Muscle of leg (tissue), 11 donors: ENCODE measurements around the gene ZNF69. TPM values are rescaled to one million over a fixed set of nuclear protein-coding genes. Genes with fewer than 3 reads are reported as not detected.
"Not testable (repeated sequence)": the region's sequence is repeated elsewhere in the genome, so short reads cannot be mapped to it uniquely, and the experiment has no call there.

ENCODE experiments used
- DNase-seq: peaks from one replicate; pipeline ENCODE4 v3.0.0; 2013
- H3K27ac ChIP-seq: one replicate; pipeline ENCODE4 v1.5.1; 2013; ENCODE audit warnings: mild to moderate bottlenecking, low read length, control low read depth
- H3K27me3 ChIP-seq: one replicate; pipeline ENCODE4 v1.6.1; 2013; ENCODE audit warnings: low read length; ENCODE audit not compliant: control insufficient read depth, insufficient read depth
- H3K36me3 ChIP-seq: one replicate; pipeline ENCODE4 v1.6.1; 2013; ENCODE audit warnings: low read length; ENCODE audit not compliant: control insufficient read depth, insufficient read depth
- H3K4me1 ChIP-seq: one replicate; pipeline ENCODE4 v1.6.1; 2013; ENCODE audit warnings: low read length; ENCODE audit not compliant: control insufficient read depth, insufficient read depth
- H3K4me3 ChIP-seq: one replicate; pipeline ENCODE4 v1.5.1; 2013; ENCODE audit warnings: low read length, control low read depth
- H3K9me3 ChIP-seq: replicated peaks from 2 replicates; pipeline ENCODE4 v1.6.1; 2013; ENCODE audit warnings: low read depth, low read length; ENCODE audit not compliant: control insufficient read depth
- WGBS: methylation state at CpG from one replicate; pipeline ENCODE4 v1.1.5; 2013; ENCODE audit warnings: missing lambda C conversion rate; ENCODE audit not compliant: insufficient coverage; 5-methylcytosine and 5-hydroxymethylcytosine counted together
- polyA plus RNA-seq, 8 donors: library from polyadenylated mRNA; unstranded; fragments of 120-200 nt; gene quantifications; one replicate each; pipeline versions ENCODE4 v1.2.1 to v1.2.3, GENCODE V29; 2013; ENCODE audit warnings: inconsistent platforms in 1 of 8, low replicate concordance in 1 of 8; ENCODE audit not compliant: insufficient read length in 8 of 8, insufficient read depth in 1 of 8
- total RNA-seq: library from RNA; stranded (reverse); fragments of 120-200 nt; gene quantifications from one replicate; pipeline ENCODE4 v1.2.4, GENCODE V29; 2013

The ZNF69 gene
- total and polyA plus RNA-seq, 9 donors = 3.0 to 5.6 (median 4.2) TPM

GRCh38 chr19:11889901-11890300 lies 2.3 kb downstream of the ZNF69 start:
- not testable (repeated sequence) for H3K36me3 ChIP-seq, DNase-seq, H3K4me1 ChIP-seq, H3K4me3 ChIP-seq, H3K27ac ChIP-seq, H3K9me3 ChIP-seq, H3K27me3 ChIP-seq
- WGBS = 67% methylated on average over 1 of the region's 6 CpGs

DNA sequence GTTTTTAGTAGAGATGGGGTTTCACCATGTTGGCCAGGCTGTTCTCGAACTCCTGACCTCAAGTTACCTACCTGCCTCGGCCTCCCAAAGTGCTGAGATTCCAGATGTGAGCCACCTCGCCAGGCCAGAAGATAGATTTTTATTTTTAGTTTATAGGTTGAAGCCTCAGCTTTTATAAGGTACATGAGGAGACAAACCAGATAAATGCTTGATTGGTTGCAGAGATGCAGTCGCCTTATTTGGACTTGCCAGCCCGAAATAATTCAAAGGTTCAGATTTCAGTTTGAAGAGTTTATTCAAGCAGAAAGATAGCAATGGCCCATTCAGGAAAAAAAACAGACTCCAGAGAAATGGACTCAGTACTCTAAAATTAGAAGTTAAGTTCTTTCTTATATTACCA lies 3.1 kb downstream of the ZNF69 start:
- peaks cover 4% of the 10 kb centered on the region for H3K36me3 ChIP-seq
- 82% methylated on average over 2 of the region's 5 CpGs for WGBS
- H3K9me3 ChIP-seq = peaks cover 9% of the 10 kb centered on the region
- peaks cover 10% of the 10 kb centered on the region for H3K4me1 ChIP-seq
- H3K27ac ChIP-seq = no peak overlapping the region
- H3K4me3 ChIP-seq = no peak overlapping the region
- DNase-seq = no peak
- H3K27me3 ChIP-seq = no peaks in the 10 kb centered on the region

DNA sequence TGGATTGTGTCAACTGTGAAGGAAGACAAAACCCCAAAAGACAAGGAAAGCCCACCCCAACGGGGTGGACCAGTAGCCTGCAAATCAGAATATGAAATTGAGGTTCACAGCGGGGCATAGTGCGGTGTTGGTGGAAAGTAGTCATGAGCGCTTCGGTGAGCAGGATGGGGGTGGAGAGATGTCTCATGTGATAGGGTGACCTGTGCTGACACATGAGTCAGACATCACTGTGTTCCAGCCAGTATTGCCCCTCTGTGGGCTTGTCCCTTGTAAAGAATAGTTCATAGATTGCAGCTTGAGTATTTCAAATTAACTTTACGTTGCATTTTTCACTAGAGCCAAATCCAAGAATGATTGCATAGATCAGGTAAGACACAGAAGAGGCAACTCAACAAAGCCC lies 7.3 kb downstream of the ZNF69 start:
- no peak for DNase-seq
- Histone ChIP-seq H3K4me1 (no peaks in the 10 kb centered on the region), H3K27ac (no peak overlapping the region), H3K9me3 (peaks cover 18% of the 10 kb centered on the region), H3K27me3 (no peaks in the 10 kb centered on the region), H3K36me3 (peaks cover 4% of the 10 kb centered on the region), H3K4me3 (no peak overlapping the region)
- 100% methylated on average over 5 of the region's 6 CpGs for WGBS

DNA sequence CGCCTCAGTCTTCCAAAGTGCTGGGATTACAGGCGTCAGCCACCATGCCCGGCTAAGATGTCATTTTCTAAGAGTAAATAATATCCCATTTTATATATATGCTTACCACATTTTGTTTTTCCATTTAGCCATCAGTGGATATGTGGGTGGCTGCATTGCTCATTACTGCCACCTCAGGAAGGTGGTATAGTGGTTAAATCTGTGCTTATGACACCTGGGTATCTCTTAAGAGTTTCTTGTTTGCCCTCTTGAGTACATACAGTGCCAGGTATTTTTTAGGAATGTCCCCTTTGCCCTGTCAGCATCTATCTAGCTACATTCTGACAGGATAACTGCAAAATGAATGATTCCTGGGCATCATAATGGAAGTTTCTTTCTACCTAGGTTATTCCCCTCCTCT lies 14.6 kb downstream of the ZNF69 start:
- no peak for DNase-seq
- no peaks in the 10 kb centered on the region for H3K4me1 ChIP-seq
- H3K27ac ChIP-seq = no peak overlapping the region
- no peaks in the 10 kb centered on the region for H3K27me3 ChIP-seq
- no peak overlapping the region for H3K4me3 ChIP-seq
- peaks cover 28% of the 10 kb centered on the region for H3K36me3 ChIP-seq
- peaks cover 62% of the 10 kb centered on the region for H3K9me3 ChIP-seq
- WGBS = no CpG with 5 or more reads among the region's 3 CpGs

- Histone ChIP-seq H3K27ac (no peak overlapping the region), H3K4me3 (no peak overlapping the region), H3K9me3 (peaks cover 53% of the 10 kb centered on the region), H3K36me3 (peaks cover 28% of the 10 kb centered on the region), H3K4me1 (no peaks in the 10 kb centered on the region), H3K27me3 (no peaks in the 10 kb centered on the region)
- WGBS = 94% methylated on average over 3 of the region's 3 CpGs
- DNase-seq = no peak
These were observed 18.3 kb downstream of the ZNF69 start for GRCh38 chr19:11905928-11906327.

DNA sequence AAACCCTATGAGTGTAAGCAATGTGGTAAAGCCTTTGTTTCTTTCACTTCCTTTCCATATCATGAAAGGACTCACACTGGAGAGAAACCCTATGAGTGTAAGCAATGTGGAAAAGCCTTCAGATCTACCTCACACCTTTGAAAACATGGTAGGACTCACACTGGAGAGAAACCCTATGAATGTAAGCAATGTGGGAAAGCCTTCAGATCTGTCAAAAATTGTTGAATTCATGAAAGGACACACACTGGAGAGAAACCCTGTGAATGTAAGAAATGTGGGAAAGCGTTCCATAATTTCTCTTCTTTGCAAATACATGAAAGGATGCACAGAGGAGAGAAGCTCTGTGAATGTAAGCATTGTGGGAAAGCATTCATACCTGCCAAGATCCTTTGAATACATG lies 24.4 kb downstream of the ZNF69 start:
- H3K27me3 ChIP-seq, H3K36me3 ChIP-seq, H3K4me1 ChIP-seq, H3K4me3 ChIP-seq, H3K27ac ChIP-seq, DNase-seq: not testable (repeated sequence)
- H3K9me3 ChIP-seq = peaks cover 35% of the 10 kb centered on the region
- no CpG with 5 or more reads among the region's 1 CpG for WGBS

DNA sequence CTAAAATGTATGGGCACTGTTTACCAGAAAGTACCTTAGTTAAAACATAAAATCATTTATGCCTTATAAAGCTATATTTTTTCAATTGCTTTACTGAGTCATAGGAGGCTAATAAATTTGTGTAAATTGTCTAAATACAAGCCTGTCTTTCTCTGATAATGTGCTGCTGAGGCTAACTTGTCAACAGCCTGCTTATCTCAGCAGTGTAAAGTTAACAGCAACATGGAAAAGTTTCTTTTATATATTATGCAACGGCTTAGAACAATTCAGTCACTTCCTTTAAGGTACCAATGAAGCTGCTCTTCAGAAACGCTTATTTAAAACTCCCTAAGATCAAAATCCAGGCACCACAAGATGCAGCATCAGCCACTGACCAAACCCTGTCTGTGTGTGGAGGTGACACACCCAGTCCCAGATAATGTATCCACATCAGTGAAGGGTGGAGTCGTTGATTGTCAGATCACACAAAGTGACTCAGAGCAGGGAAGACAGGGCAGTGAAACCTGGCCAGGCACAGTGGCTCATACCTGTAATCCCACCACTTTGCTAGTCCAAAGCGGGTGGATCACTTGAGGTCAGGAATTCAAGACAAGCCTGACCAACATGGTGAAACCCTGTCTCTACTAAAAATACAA lies 27.0 kb downstream of the ZNF69 start:
- no CpG with 5 or more reads among the region's 4 CpGs for WGBS

DNA sequence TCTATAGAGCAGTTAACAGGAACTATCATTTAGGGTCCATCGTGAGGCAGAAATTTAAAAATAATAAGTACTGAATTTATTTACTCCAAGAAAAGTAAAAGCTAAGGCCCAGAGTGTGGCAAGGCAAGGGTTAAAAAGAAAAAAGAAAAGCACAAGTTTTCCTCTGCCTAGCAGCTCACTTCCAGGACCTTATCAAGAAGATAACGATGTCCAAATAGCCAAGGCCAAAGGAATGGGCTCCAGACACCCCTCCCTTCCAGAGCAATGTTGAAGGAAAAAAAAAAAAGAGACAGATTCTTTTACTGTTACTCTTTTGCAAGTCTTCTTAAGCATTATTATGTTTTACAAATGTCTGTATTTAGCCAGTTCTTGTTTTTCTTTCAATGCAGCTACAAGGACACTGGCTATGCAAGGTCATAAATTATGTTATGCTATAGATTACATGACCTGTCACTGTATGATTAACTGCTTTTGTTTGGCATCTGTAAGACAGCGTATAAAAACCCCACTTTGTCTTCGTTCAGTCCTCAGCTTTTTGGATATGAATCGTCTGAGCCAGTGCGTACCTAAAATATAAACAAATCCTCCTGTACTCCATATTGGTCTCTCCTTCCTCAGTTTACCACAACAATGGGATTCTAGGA lies 34.4 kb downstream of the ZNF69 start:
- no peaks in the 10 kb centered on the region for H3K9me3 ChIP-seq
- no peak for DNase-seq
- no CpG with 5 or more reads among the region's 6 CpGs for WGBS

More for the DNA sequence above, 27.0 kb downstream of the ZNF69 start:
- not testable (repeated sequence) for H3K27ac ChIP-seq, H3K36me3 ChIP-seq, H3K4me1 ChIP-seq, H3K27me3 ChIP-seq, H3K4me3 ChIP-seq, DNase-seq
- H3K9me3 ChIP-seq = peaks cover 31% of the 10 kb centered on the region

DNA sequence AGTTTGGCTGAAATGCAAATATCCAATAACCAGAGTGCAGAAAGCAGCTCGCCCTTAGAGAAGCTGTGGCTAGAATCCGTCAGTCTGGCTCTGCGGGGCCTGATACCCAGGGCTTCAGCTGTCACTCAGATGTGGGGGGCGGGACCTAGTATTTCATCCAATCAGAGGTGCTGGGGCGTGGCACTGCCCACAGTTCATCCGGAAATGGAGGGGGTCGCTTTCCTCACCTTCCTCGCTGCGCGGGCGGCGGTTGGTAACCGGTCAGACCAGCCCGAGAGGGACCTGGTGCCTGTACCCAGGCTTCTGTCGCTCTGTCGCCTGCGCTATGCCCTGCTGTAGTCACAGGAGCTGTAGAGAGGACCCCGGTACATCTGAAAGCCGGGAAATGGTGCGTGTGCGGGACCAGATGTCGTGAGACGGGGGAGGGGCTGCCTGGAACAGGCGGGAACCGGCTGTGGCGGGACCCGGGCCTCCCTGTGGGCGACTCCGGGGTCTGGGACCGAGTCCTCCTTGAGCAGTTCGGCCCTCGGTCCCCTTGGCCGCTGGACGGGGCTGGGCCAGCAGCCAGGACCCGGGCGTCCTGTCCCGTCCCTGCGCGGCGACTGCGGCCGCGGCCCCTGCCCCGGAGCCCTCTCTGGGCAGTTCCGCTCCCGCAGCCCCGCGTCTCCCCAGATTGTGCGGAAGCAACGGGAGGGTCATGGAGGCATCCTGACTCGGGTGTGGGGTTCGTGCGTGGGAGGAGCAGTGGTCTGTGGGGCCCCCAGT lies 37.5 kb downstream of the ZNF69 start, which contains the start of gene ZNF700:
ZNF700 (plus strand) TSS at position 222 of the 765 bp plus-strand sequence; CDS start at position 326, 104 bp downstream.
- peak; percentile 97 for DNase-seq
- WGBS = under 1% methylated on average over 42 of the region's 53 CpGs

More for the DNA sequence above, 34.4 kb downstream of the ZNF69 start:
- H3K27me3 ChIP-seq = no peaks in the 10 kb centered on the region
- H3K36me3 ChIP-seq = no peaks in the 10 kb centered on the region
- no peak overlapping the region for H3K27ac ChIP-seq
- no peak overlapping the region for H3K4me3 ChIP-seq
- peaks cover 18% of the 10 kb centered on the region for H3K4me1 ChIP-seq

DNA sequence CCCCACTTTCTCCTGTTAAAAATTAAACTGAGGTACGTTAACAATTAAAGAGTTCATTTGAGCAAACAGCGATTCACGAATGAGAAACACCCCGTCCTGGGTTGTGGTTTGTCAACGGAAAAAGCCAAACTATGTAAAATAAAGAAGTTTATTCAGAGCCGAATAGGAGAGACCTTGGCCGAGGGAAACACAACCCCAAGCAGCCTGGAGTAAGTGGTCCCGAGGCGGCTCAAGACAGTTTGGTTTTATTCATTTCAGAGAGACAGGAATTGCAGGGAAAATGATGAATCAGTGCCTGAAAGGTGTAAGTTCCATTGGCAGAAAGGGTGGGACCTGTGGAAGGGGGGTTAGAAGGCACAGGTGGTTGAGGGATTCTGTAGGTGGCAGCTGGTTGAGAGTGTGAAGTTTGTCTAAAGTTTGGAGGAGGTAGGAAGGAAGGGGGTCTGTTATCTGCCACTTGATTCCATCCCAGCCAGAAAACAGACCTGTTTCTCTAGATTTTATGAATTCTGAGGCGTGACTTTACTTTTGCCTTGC lies 38.1 kb downstream of the ZNF69 start:
- not testable (repeated sequence) for DNase-seq, H3K36me3 ChIP-seq, H3K27me3 ChIP-seq, H3K9me3 ChIP-seq
- WGBS = 2% methylated on average over 8 of the region's 10 CpGs
- H3K4me3 ChIP-seq = peak overlapping the region; percentile 88
- peak overlapping the region; percentile 98 for H3K27ac ChIP-seq
- H3K4me1 ChIP-seq = peaks cover 18% of the 10 kb centered on the region

More for the DNA sequence above, 37.5 kb downstream of the ZNF69 start, which contains the start of gene ZNF700:
- H3K4me3 ChIP-seq = peak within 1 kb of the TSS; percentile 88
- H3K27me3 ChIP-seq = no peaks in the 10 kb centered on the region
- no peaks in the 10 kb centered on the region for H3K9me3 ChIP-seq
- peaks cover 18% of the 10 kb centered on the region for H3K4me1 ChIP-seq
- peak within 1 kb of the TSS; percentile 98 for H3K27ac ChIP-seq
- peaks cover 2% of the 10 kb centered on the region for H3K36me3 ChIP-seq
